Upper lobe of left lung (tissue), 4 donors: ENCODE measurements around the gene KCNJ13.

Experiments used
- EP300 ChIP-seq, 4 donors: sonication (generic); formaldehyde crosslinking; IDR thresholded peaks; one replicate each; pipeline ENCODE4 v1.5.1; 2017; ENCODE audit warnings: antibody characterized with exemption in 4 of 4, control low read depth in 2 of 4
- POLR2AphosphoS5 ChIP-seq, 2 donors: sonication (generic); formaldehyde crosslinking; IDR thresholded peaks; one replicate each; pipeline ENCODE4 v1.5.1; 2017; ENCODE audit warnings: antibody characterized with exemption in 2 of 2
- TF ChIP-seq, protein P1 (sequence below), 6 experiments: fragments of 450-650 bp in 4 of 6; fragments of 200-600 bp in 2 of 6; sonication (generic) in 2 of 6; IDR thresholded peaks; one replicate each; pipeline ENCODE4 v1.5.1; 2016 to 2019; ENCODE audit warnings: antibody characterized with exemption in 6 of 6

DNA sequence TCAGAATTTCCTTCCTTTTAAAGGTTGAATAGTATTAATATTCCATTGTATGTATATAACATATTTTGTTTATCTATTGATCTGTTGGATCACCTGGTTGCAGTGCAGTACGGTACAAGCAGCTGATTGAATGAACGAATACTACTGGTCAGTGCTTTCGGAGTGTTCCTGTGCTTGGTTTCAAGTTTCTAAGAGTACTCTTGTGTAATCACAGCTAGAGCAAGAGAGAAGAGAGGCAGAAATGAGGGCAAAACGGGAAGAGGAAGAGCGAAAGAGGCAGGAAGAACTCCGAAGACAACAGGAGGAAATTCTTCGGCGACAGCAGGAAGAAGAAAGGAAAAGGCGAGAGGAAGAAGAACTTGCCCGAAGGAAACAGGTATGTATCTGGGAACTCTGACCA lies 40.3 kb upstream of the KCNJ13 start:
- TF ChIP-seq POLR2AphosphoS5 (IDR thresholded peaks at IDR 0.05): no peak
- TF ChIP-seq, protein P1, sequence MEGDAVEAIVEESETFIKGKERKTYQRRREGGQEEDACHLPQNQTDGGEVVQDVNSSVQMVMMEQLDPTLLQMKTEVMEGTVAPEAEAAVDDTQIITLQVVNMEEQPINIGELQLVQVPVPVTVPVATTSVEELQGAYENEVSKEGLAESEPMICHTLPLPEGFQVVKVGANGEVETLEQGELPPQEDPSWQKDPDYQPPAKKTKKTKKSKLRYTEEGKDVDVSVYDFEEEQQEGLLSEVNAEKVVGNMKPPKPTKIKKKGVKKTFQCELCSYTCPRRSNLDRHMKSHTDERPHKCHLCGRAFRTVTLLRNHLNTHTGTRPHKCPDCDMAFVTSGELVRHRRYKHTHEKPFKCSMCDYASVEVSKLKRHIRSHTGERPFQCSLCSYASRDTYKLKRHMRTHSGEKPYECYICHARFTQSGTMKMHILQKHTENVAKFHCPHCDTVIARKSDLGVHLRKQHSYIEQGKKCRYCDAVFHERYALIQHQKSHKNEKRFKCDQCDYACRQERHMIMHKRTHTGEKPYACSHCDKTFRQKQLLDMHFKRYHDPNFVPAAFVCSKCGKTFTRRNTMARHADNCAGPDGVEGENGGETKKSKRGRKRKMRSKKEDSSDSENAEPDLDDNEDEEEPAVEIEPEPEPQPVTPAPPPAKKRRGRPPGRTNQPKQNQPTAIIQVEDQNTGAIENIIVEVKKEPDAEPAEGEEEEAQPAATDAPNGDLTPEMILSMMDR (IDR thresholded peaks at IDR 0.05): no peak
- TF ChIP-seq EP300 (IDR thresholded peaks at IDR 0.05): no peak
